GM12891 (cell line): ENCODE measurements around the gene PI4K2A.

Source experiments
- DNase-seq: peaks from one replicate; pipeline ENCODE4 v3.0.0; 2011; ENCODE audit warnings: low spot score; ENCODE audit not compliant: insufficient read length
- FAIRE-seq: peaks from 2 replicates; lab custom pipeline; 2011; peaks lifted over from hg19 to GRCh38; lab: Jason Lieb, UNC
- PAX5 ChIP-seq: IDR thresholded peaks from 2 replicates; pipeline ENCODE4 v1.6.1; 2011; ENCODE audit warnings: low read length, moderate library complexity, mild to moderate bottlenecking; ENCODE audit not compliant: insufficient read depth, severe bottlenecking
- POLR2A ChIP-seq: IDR thresholded peaks from 2 replicates; pipeline ENCODE4 v1.6.1; 2011; ENCODE audit warnings: low read depth, low read length, control low read depth
- POLR2AphosphoS5 ChIP-seq: IDR thresholded peaks from 2 replicates; pipeline ENCODE4 v1.6.1; 2011; ENCODE audit warnings: low read depth, low read length, control low read depth
- POU2F2 ChIP-seq: IDR thresholded peaks from 2 replicates; pipeline ENCODE4 v1.6.1; 2011; ENCODE audit warnings: low read depth, mild to moderate bottlenecking, control low read depth, low read length, moderate library complexity
- SPI1 ChIP-seq: IDR thresholded peaks from 2 replicates; pipeline ENCODE4 v1.6.1; 2011; ENCODE audit warnings: low read depth, low read length, control low read depth
- TAF1 ChIP-seq: IDR thresholded peaks from 2 replicates; pipeline ENCODE4 v1.6.1; 2011; ENCODE audit warnings: low read depth, low read length, control low read depth

PI4K2A gene

DNA sequence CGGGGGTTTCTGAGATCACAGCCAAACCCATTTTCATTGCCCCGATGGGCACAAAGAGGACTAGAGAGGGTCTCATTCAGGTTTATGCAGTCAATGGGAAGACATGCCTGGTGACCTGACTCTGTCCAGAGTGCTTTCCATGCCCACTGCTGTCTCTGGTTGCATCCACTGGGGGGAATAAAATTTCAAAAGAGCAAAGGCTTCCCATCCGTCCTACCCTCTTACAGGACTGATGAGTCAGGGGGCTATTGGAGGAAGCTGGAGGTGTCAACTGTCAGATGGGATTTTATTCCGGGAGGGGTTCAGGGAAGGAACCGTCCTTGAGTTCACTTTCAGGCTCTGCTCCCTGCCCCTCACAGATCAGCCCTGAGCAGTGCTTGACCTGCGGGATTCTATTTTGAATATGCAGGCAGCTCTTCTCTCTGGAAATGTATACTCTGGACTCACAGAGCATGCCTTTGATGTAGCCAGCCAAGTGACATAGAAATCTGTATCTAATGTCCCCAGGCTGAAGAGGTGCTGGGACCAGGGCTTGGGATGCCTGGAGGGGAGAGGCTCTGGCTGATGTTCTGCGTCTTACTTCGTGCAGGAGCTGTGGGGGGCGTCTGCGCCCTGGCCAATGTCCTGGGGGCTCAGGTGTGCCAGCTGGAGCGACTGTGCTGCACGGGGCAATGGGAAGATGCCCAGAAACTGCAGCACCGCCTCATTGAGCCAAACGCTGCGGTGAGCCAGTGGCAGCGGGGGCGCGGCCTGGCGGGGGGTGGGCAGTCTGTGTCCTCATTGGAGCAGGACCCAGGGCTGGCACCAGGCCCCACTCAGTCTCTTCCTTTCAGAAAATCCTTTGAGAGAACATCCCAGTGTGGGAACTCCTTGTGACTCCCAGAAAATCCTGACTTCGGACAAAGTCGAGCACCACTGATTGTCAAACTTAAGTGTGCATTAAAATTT lies 38.9 kb upstream of the PI4K2A start:
- no peak for FAIRE-seq
- no peak for DNase-seq
- TF ChIP-seq POLR2AphosphoS5: no peak

DNA sequence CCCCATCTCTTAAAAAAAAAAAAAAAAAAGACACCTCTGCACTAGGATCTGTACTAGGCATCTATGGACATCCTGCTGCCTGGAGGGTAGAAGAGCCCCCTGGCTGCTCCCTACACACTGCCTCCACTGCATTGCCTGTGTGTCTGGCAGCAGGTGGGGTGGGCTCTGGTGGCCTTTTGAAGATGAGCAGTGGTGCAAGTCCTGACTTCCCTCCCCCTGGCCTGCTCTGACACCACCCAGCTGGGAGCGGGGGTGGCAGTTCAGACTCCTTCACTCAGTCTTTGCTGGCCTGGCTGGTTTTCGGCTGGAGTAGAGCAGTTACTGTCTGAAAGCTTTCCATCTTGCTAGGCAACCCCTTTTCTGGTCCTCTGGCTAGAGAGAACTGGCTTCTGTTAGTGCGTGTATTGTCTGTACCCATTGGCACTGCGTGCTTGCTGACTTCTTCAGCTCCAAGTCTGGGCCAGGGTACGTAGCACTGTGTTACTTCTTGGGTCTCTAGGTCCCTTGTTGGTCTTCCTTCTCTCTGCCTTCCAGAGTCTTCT lies 33.3 kb upstream of the PI4K2A start:
- TF ChIP-seq PAX5 (no peak), POLR2A (no peak), SPI1 (no peak), POU2F2 (no peak), POLR2AphosphoS5 (no peak), TAF1 (no peak)
- DNase-seq (no peak), FAIRE-seq (no peak)

DNA sequence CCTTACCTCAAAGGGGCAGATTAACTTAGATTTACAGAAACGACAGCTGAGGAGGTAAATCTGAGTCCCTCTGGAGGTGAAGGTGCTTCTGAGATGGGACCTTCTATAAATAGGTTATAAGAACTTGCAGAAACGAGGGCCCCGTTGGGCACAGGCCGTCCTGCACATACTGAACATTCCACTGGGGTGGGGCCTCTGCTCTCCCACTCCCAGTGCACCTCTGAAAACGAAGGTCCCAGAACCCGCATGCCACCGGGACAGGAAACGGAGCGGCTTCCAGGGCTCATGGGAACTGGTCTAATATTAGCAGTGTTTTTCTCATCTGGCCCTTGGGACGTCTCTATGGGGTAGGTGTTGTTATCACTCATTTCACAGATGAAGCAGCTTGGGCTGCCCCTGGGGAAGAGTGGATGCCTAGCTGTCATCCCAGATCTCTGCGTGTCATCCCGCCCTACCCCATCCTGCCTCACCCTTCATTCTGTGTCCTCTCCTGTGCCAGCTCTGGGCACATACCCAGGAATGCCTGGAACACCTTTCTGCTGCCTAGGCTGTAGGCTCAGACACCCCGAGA lies 31.4 kb upstream of the PI4K2A start:
- no peak for FAIRE-seq
- no peak for DNase-seq
- no peak for TF ChIP-seq POLR2AphosphoS5
- TF ChIP-seq SPI1: no peak
- TF ChIP-seq POU2F2: no peak
- no peak for TF ChIP-seq TAF1
- no peak for TF ChIP-seq PAX5
- no peak for TF ChIP-seq POLR2A

DNA sequence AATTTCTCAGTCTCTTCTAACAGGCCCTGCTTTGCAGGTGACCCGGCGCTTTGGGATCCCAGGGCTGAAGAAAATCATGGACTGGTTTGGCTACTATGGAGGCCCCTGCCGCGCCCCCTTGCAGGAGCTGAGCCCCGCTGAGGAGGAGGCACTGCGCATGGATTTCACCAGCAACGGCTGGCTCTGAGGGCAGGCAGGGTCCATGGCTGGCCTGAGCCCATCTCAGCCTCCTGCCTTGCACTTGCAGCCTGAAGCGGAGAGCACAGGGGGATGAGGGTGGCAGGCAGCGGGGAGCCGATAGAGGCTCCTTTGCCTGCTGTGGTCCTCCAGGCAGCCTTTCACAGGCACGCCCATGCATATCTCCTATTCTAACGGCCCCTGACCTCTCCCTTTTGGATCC lies 29.0 kb upstream of the PI4K2A start:
- no peak for DNase-seq
- no peak for FAIRE-seq
- TF ChIP-seq POU2F2 (no peak), SPI1 (no peak), POLR2A (no peak), POLR2AphosphoS5 (no peak), TAF1 (no peak), PAX5 (no peak)

GRCh38 chr10:97612386-97612785 lies 28.1 kb upstream of the PI4K2A start:
- DNase-seq (no peak), FAIRE-seq (no peak)
- TF ChIP-seq TAF1 (no peak), PAX5 (no peak), POLR2A (no peak), POLR2AphosphoS5 (no peak), SPI1 (no peak), POU2F2 (no peak)

DNA sequence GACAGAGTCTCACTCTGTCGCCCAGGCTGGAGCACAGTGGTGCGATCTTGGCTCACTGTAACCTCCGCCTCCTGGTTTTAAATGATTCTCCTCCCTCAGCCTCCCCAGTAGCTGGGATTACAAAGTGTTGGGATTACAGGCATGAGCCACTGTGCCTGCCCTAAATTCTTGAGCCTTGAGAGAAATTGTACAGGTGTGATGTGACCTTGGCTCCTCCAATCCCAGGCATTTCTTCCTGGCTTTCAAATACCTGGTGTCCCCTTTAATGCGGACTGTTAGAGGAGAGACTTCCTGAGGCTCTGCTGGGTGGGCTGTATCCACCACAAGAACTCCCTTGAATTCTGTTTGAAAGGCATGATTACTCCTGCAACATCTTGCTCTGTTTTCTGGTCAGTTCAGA lies 22.2 kb upstream of the PI4K2A start:
- DNase-seq (no peak), FAIRE-seq (no peak)
- TF ChIP-seq PAX5: no peak
- TF ChIP-seq TAF1: no peak
- TF ChIP-seq POLR2AphosphoS5: no peak
- no peak for TF ChIP-seq SPI1
- TF ChIP-seq POU2F2: no peak
- no peak for TF ChIP-seq POLR2A

DNA sequence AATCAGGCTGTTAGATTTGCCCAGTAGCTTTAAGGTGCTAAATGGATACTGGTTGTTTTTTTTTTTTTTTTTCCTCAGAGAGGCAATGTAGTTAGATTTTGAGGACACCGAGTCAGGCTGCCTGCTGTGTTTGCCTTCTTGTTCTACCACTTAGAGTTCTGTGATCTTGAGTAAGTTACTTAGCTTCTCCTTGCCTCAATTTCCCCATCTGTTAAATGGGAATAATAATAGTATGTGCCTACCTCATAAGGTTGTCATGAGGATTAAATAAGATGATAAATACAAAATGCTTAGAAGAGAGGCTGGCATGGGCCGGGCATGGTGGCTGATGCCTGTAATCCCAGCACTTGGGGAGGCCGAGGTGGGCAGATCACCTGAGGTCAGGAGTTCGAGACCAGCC lies 21.7 kb upstream of the PI4K2A start:
- FAIRE-seq (no peak), DNase-seq (no peak)
- TF ChIP-seq TAF1 (no peak), PAX5 (no peak), POU2F2 (no peak), SPI1 (no peak), POLR2AphosphoS5 (no peak), POLR2A (no peak)

- TF ChIP-seq PAX5: no peak
- TF ChIP-seq POU2F2: no peak
- TF ChIP-seq POLR2A: no peak
- no peak for TF ChIP-seq TAF1
- TF ChIP-seq POLR2AphosphoS5: no peak
- TF ChIP-seq SPI1: no peak
- DNase-seq (no peak), FAIRE-seq (no peak)
Observed at GRCh38 chr10:97623277-97623676, 17.2 kb upstream of the PI4K2A start.

DNA sequence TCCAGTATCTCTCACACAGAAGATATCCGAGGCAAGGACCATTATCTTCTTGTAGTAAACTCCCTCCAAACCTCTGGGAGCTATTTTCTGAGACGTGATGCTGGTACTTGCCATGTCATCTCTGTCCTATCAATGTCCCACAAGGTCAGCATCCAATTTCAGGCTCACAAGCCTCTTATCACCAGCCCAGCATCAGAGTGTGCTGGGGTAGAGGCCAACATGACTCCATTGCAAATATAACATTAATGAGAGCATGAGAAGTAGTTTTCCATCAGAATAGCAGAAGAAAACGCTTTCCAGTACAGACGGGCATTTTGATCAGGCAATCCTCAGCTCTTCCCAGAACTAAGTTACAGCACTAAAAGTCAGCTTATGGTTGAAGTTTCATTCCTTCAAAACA lies 12.7 kb upstream of the PI4K2A start:
- DNase-seq (no peak), FAIRE-seq (no peak)
- TF ChIP-seq POLR2A (no peak), TAF1 (no peak), POU2F2 (no peak), SPI1 (no peak), PAX5 (no peak), POLR2AphosphoS5 (no peak)
